Right kidney (tissue), 1 donor: ENCODE results near the gene AFF4.

Experiments used
- DNase-seq: peaks from one replicate; pipeline ENCODE4 v3.0.0-alpha.2; 2016

The AFF4 gene

DNA sequence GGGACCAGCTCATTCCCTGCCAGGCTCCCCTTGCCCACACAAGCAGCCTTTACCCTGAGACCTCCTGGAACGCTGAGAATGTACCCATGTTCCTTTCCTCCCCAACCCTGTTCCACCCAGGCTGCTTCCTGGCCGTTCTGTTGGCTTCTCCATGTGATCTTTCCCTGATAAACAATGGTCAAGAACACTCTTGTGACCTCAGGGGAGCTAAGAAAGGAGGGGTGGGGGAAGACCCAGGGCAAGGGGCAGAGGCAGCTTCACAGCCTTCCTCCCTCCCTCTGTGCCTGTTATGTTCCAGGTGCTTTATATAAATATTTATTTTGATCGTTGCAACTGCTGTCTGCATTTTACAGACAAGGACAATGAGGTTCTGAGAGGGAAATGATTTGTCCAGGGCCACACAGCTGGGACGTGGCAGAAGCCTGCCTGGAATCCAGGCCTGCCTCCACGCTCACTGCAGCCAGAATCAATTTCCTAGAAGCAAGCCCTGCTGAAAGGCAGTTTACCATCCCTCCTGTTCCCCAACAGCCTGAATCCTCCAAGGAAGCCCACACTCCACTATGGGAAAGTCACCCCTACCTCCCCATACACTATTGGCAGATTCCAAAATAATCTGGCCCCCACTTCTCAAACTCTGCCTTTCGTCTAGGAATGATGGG is 136.9 kb downstream of the AFF4 start:
- DNase-seq, result no peak

GRCh38 chr5:132825834-132826391 is 137.5 kb downstream of the AFF4 start:
- peak; percentile 70 for DNase-seq
